HCT116 (cell line): ENCODE data around the gene TRIML2. TPM values are rescaled to one million over a fixed set of nuclear protein-coding genes. Genes with fewer than 3 reads are reported as not detected.

Experiments
- ATAC-seq: fragments of 200-7000 bp; cut with Tn5 transposase; 2 replicates; pipeline ENCODE4 v1.9.1; 2020; ENCODE audit warnings: mild to moderate bottlenecking, moderate library complexity
- BruUV-seq: library from RNA; stranded (reverse); fragments of 400-500 nt; replicated peaks from 2 replicates; lab custom pipeline; 2021; lab: Mats Ljungman, UMichigan
- CTCF ChIA-PET: fragments of 300-600 bp; sonication (Branson Sonifier 250); formaldehyde crosslinking; loops from one replicate; lab custom pipeline; 2021; ENCODE audit warnings: antibody characterized with exemption; lab: Charles Lee
- POLR2A ChIA-PET: fragments of 300-600, 350-600 bp; sonication (Branson Sonifier 250); formaldehyde crosslinking; loops from one replicate; lab custom pipeline; 2021; ENCODE audit warnings: antibody characterized with exemption; lab: Charles Lee
- RAD21 ChIA-PET, 2 experiments: fragments of 300-600 bp; sonication (Branson Sonifier 250); formaldehyde crosslinking; loops; one replicate each; lab custom pipeline; 2023; ENCODE audit warnings: low total read pairs in 2 of 2; ENCODE audit not compliant: uncharacterized antibody in 2 of 2, unreplicated experiment in 2 of 2, low non-redundant PET in 1 of 2; lab: Charles Lee
- DNase-seq: peaks from one replicate; pipeline ENCODE4 v3.0.0-alpha.2; 2010; ENCODE audit warnings: low read depth, low spot score
- H2AFZ ChIP-seq: fragments of 200-600 bp; shearing (Covaris generic), sonication (generic); 2 replicates; pipeline ENCODE4 v1.6.1; 2017; ENCODE audit warnings: low read depth, mixed run types, mixed read lengths, antibody characterized with exemption, low read length; ENCODE audit not compliant: poor library complexity, severe bottlenecking
- H3K27ac ChIP-seq: 2 replicates; pipeline ENCODE4 v1.5.1; 2012; ENCODE audit warnings: low read depth, low read length
- H3K27me3 ChIP-seq: fragments of 200-600 bp; sonication (generic); 2 replicates; pipeline ENCODE4 v1.6.1; 2016; ENCODE audit warnings: mixed run types, low read length, mixed read lengths; ENCODE audit not compliant: insufficient read depth
- H3K36me3 ChIP-seq, 2 experiments: fragments of 200-500 bp in 1 of 2; fragments of 200-600 bp in 1 of 2; sonication (Bioruptor generic) in 1 of 2; sonication (generic) in 1 of 2; 2 replicates each; pipeline versions ENCODE4 v1.5.1 to v1.6.1; 2014 to 2016; ENCODE audit warnings: low read length in 2 of 2, inconsistent platforms in 1 of 2, mixed read lengths in 1 of 2, mixed run types in 1 of 2; ENCODE audit not compliant: insufficient read depth in 2 of 2, control insufficient read depth in 1 of 2
- H3K4me1 ChIP-seq, 2 experiments: fragments of 200-600 bp in 1 of 2; sonication (generic) in 1 of 2; 2 replicates each; pipeline versions ENCODE4 v1.5.1 to v1.6.1; 2012 to 2017; ENCODE audit warnings: low read length in 2 of 2, inconsistent platforms in 1 of 2, mild to moderate bottlenecking in 1 of 2, mixed read lengths in 1 of 2, mixed run types in 1 of 2, moderate library complexity in 1 of 2; ENCODE audit not compliant: insufficient read depth in 2 of 2, control insufficient read depth in 1 of 2
- H3K4me2 ChIP-seq: fragments of 200-600 bp; sonication (generic); 2 replicates; pipeline ENCODE4 v1.6.1; 2017; ENCODE audit warnings: mixed run types, low read length, mixed read lengths
- H3K4me3 ChIP-seq, 2 experiments: fragments of 200-600 bp in 1 of 2; sonication (generic) in 1 of 2; replicated peaks in 1 of 2; 2 replicates each; pipeline ENCODE4 v1.5.1; 2011 to 2016; ENCODE audit warnings: low read length in 2 of 2, control low read depth in 1 of 2, low read depth in 1 of 2, mild to moderate bottlenecking in 1 of 2, mixed read lengths in 1 of 2, mixed run types in 1 of 2
- H3K79me2 ChIP-seq: fragments of 200-600 bp; sonication (generic); 2 replicates; pipeline ENCODE4 v1.6.1; 2017; ENCODE audit warnings: mild to moderate bottlenecking, mixed run types, low read length, moderate library complexity, mixed read lengths; ENCODE audit not compliant: insufficient read depth
- H3K9ac ChIP-seq: fragments of 200-600 bp; sonication (generic); 2 replicates; pipeline ENCODE4 v1.6.1; 2016; ENCODE audit warnings: low read length, mixed read lengths
- H3K9me2 ChIP-seq: fragments of 200-600 bp; sonication (generic), shearing (Covaris generic); 2 replicates; pipeline ENCODE4 v1.6.1; 2017; ENCODE audit warnings: mixed run types, mild to moderate bottlenecking, moderate library complexity; ENCODE audit not compliant: insufficient read depth
- H3K9me3 ChIP-seq, 2 experiments: fragments of 200-500 bp in 1 of 2; fragments of 200-600 bp in 1 of 2; sonication (Bioruptor generic) in 1 of 2; sonication (generic) in 1 of 2; 2 replicates each; pipeline ENCODE4 v1.6.1; 2014 to 2017; ENCODE audit warnings: low read length in 2 of 2, mixed read lengths in 2 of 2, inconsistent platforms in 1 of 2, low read depth in 1 of 2, mild to moderate bottlenecking in 1 of 2, mixed run types in 1 of 2, moderate library complexity in 1 of 2; ENCODE audit not compliant: control insufficient read depth in 1 of 2, insufficient read depth in 1 of 2
- H4K20me1 ChIP-seq: fragments of 200-600 bp; sonication (generic), shearing (Covaris generic); 2 replicates; pipeline ENCODE4 v1.6.1; 2017; ENCODE audit warnings: mixed run types, mild to moderate bottlenecking, moderate library complexity; ENCODE audit not compliant: insufficient read depth
- CEBPB ChIP-seq: IDR thresholded peaks from 2 replicates; pipeline ENCODE4 v1.6.1; 2012; ENCODE audit warnings: low read depth
- EZH2phosphoT487 ChIP-seq: fragments of 200-600 bp; IDR thresholded peaks from 2 replicates; pipeline ENCODE4 v1.6.1; 2018; ENCODE audit warnings: antibody characterized with exemption, borderline replicate concordance
- JUND ChIP-seq: IDR thresholded peaks from 2 replicates; pipeline ENCODE4 v1.6.1; 2012
- TCF7L2 ChIP-seq: IDR thresholded peaks from 2 replicates; pipeline ENCODE4 v1.7.0; 2011; ENCODE audit warnings: borderline replicate concordance, inconsistent platforms; ENCODE audit not compliant: insufficient read depth, insufficient read length; ENCODE audit errors: extremely low read depth
- ZNF274 ChIP-seq: fragments of 200-500 bp; sonication (Bioruptor generic); IDR thresholded peaks from 2 replicates; pipeline ENCODE4 v1.6.1; 2014; ENCODE audit warnings: mild to moderate bottlenecking, low read depth, low read length, inconsistent platforms
- intact Hi-C: fragments of 100-400 bp; cut with micrococcal nuclease; formaldehyde crosslinking; loops from 2 replicates; pipeline ENCODE4 v1.10.0; 2022
- total RNA-seq: library from RNA; stranded (reverse); gene quantifications from one replicate; pipeline ENCODE4 v1.2.1, GENCODE V29; 2021; ENCODE audit not compliant: unreplicated experiment
- TF ChIP-seq, protein P1 (sequence below): IDR thresholded peaks from 2 replicates; pipeline ENCODE4 v1.6.1; 2012; ENCODE audit warnings: low read depth
- TF ChIP-seq, protein P2 (sequence below): IDR thresholded peaks from 2 replicates; pipeline ENCODE4 v1.6.1; 2011; ENCODE audit warnings: mild to moderate bottlenecking, low read length, moderate library complexity; ENCODE audit not compliant: insufficient replicate concordance; ENCODE audit errors: extremely low read depth

TRIML2 gene
- total RNA-seq, 1 experiment from 2014 or later, result 6.3 TPM

DNA sequence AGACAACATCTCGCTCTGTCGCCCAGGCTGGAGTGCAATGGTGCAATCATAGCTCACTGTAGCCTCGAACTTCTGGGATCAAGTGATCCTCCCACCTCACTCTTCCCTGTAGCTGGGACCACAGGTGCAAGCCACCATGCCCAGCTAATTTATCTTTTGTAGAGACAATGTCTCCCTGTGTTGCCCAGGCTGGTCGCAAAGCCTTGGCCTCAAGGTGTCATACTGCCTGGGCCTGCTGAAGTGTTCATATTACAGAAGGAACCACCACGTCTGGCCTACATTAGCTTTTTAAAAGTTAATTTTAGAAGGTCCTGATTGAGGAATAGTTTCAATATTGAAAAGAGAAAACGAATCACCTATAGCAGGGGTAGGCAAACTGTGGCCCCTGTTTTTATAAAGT is 22.5 kb downstream of the TRIML2 start:
- ATAC-seq (no peak), DNase-seq (no peak)
- H3K4me3 ChIP-seq, result no peak overlapping the region
- ChIA-PET CTCF (no interaction called here), RAD21 (no interaction called here), POLR2A (no interaction called here)
- H3K79me2 ChIP-seq, result no peaks in the 10 kb centered on the region
- no TSS peak for BruUV-seq
- no peaks in the 10 kb centered on the region for H3K9me2 ChIP-seq
- H2AFZ ChIP-seq, result no peak overlapping the region
- H3K27ac ChIP-seq, result no peak overlapping the region
- H3K27me3 ChIP-seq, result no peaks in the 10 kb centered on the region
- H4K20me1 ChIP-seq, result no peaks in the 10 kb centered on the region
- no peaks in the 10 kb centered on the region for H3K4me1 ChIP-seq
- H3K4me2 ChIP-seq, result no peak overlapping the region
- TF ChIP-seq EZH2phosphoT487 (no peak), CEBPB (no peak), JUND (no peak), ZNF274 (no peak), TCF7L2 (no peak)
- TF ChIP-seq, protein P1, sequence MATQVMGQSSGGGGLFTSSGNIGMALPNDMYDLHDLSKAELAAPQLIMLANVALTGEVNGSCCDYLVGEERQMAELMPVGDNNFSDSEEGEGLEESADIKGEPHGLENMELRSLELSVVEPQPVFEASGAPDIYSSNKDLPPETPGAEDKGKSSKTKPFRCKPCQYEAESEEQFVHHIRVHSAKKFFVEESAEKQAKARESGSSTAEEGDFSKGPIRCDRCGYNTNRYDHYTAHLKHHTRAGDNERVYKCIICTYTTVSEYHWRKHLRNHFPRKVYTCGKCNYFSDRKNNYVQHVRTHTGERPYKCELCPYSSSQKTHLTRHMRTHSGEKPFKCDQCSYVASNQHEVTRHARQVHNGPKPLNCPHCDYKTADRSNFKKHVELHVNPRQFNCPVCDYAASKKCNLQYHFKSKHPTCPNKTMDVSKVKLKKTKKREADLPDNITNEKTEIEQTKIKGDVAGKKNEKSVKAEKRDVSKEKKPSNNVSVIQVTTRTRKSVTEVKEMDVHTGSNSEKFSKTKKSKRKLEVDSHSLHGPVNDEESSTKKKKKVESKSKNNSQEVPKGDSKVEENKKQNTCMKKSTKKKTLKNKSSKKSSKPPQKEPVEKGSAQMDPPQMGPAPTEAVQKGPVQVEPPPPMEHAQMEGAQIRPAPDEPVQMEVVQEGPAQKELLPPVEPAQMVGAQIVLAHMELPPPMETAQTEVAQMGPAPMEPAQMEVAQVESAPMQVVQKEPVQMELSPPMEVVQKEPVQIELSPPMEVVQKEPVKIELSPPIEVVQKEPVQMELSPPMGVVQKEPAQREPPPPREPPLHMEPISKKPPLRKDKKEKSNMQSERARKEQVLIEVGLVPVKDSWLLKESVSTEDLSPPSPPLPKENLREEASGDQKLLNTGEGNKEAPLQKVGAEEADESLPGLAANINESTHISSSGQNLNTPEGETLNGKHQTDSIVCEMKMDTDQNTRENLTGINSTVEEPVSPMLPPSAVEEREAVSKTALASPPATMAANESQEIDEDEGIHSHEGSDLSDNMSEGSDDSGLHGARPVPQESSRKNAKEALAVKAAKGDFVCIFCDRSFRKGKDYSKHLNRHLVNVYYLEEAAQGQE, result no peak
- TF ChIP-seq, protein P2, sequence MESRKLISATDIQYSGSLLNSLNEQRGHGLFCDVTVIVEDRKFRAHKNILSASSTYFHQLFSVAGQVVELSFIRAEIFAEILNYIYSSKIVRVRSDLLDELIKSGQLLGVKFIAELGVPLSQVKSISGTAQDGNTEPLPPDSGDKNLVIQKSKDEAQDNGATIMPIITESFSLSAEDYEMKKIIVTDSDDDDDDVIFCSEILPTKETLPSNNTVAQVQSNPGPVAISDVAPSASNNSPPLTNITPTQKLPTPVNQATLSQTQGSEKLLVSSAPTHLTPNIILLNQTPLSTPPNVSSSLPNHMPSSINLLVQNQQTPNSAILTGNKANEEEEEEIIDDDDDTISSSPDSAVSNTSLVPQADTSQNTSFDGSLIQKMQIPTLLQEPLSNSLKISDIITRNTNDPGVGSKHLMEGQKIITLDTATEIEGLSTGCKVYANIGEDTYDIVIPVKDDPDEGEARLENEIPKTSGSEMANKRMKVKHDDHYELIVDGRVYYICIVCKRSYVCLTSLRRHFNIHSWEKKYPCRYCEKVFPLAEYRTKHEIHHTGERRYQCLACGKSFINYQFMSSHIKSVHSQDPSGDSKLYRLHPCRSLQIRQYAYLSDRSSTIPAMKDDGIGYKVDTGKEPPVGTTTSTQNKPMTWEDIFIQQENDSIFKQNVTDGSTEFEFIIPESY, result no peak
- H3K36me3 ChIP-seq, result 0 out of 4 replicates have a peak, but pooled peaks cover 0 to 4% of the 10 kb centered on the region in 2 experiments
- intact Hi-C loops, result no loop called here
- H3K9ac ChIP-seq, result no peak overlapping the region
- H3K9me3 ChIP-seq, result no peaks in the 10 kb centered on the region
